UCSD-AML1 (cell line): Measurements from ENCODE around the gene SPOCK1.

Source experiments
- DNase-seq: peaks from one replicate; lab custom pipeline; 2025; ENCODE audit not compliant: unreplicated experiment; lab: John Stamatoyannopoulos, UW

Gene SPOCK1

GRCh38 chr5:137303509-137303908 lies 195.6 kb downstream of the SPOCK1 start:
- DNase-seq = no peak

DNA sequence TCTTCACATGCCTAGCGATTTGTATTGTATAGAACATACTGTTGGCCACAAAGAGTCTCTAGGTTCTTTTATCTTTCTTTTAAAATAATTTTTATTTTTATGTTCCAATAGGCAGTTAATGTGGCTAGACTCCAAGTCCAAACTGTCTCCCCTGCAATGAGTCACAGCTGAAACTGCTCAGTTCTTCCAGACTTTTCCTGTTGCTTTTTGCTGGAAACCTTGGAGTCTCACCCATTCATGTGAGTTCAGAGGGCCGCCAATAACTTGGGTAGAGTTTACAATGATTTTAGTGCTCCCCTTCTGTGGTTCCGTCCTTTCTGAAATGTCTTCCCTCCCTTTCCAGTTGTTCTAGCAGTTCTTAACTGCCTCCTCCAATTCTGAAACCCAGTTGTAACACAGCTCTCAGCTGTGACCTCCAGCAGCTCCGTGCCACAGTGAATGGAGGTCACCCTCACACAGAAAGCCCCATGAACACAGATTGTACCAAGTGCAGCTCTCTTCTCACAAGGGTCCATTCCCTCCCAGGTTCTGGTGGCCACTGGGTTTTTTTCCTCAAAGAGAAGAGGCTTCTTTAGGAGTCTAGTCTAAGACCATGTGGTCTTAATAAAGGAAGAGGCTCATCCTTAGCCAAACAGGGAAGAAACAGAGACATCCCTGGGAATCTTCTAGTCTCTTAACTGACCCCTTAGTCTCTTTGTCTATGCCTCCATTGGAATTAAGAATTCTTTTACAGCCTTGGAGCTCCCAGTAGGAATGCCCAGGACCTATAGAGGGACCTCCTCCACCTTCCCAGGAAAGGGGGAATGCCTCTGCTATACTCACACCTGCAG lies 198.5 kb downstream of the SPOCK1 start:
- no peak for DNase-seq

GRCh38 chr5:137296213-137296781 lies 202.8 kb downstream of the SPOCK1 start:
- no peak for DNase-seq

DNA sequence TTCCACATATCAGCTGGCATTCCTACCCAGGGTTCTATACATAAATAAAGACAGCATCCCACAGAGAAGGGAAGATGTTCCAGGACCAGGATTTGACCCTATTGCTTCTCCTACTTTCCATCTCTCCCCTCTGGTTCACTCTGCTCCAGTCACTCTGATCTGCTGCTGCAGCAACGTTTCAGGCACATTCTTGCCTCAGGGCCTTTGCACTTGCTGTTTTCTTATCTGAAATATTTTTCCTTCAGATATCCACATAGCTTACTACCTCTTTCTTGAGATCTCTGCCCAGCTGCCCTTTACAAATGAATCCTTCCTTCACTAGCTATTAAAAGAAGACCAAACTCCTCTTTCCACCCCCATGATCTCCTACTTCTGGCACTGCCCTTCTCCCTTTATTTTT lies 204.5 kb downstream of the SPOCK1 start:
- no peak for DNase-seq

GRCh38 chr5:137292461-137293027 lies 206.6 kb downstream of the SPOCK1 start:
- no peak for DNase-seq

DNA sequence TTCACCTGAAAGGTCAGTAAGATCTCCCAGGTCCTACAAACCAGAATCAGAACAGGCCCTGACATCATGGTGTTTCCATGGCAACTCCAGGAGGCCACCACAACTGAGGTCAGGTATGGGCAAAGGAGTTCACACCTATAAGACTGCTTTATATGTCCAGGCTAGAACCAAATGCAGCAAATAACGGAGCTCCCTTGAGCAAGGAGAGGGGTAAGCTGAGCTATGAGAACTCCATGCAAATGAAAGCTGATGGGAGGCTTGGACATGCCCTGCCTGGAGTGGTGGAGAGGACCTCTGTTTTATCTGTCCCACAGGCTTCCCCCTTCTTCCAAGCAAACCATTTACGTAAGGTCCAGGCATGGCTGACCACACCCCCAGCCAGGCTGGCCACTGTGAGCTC lies 207.7 kb downstream of the SPOCK1 start:
- no peak for DNase-seq

DNA sequence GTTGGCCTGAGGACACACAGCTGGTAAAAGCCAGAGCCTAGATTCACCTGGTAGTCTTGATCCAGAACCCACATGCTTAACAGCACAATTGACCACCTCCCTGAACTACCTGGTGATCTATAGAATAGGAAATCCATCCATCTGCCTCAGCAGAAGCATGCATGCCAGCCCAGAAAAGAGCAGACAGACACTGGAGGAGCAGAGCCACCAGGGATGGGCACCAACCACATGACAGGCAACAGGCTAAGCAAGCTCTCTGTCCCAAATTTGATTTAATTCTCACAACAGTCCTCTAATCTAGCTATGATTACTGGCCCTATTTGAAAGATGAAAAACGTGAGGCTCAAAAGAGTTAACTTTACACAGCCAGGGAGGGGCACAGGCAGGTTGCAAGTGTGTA lies 208.1 kb downstream of the SPOCK1 start:
- no peak for DNase-seq

GRCh38 chr5:137290373-137290772 lies 208.8 kb downstream of the SPOCK1 start:
- DNase-seq = no peak

GRCh38 chr5:137289856-137290255 lies 209.3 kb downstream of the SPOCK1 start:
- DNase-seq = no peak

DNA sequence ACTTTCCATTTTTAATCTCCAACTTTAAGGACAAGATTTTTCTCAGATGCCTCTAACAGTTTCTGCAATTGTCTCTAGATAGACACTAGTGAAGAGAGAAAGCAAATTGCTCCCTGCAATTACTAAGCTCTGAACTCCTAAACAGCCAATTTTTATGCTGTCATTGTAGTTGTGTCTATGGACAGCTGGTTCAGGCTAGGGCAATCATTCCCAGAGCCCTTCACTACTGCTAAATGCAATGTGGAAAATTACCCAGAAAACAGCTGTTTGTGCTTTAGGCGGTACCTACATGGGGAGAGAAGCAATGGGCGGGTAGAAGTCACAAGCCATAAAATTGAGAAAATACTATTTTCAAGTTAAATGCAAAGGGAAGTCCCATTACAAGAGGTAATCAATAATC lies 211.6 kb downstream of the SPOCK1 start:
- DNase-seq = no peak

DNA sequence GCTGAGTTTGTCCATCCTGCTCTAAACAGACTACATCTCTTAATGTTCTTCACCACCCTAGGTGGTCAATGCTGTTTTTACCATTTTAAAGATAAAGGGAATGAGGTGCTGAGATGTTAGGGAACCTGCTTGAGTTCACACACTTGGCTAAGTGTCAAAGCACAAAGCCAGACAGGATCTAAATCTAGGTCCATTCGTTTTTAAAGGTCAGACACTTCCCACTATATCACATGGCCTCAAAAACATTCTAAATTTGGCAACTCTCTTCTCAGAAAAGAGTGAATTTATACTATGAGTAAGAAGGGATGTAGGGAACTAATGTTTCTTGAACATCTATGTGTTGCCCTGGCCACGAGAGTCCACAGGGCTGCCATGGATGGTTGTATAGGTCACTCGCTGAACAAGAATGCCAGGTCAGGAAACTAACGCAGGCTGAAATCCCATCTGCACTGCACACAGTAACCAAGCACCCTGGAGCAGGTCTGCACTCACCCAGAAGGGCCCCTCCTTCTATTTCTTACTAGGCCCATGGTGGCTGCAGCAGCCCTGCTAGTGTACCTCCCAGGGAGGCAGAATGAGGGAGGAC lies 213.0 kb downstream of the SPOCK1 start:
- DNase-seq = no peak

DNA sequence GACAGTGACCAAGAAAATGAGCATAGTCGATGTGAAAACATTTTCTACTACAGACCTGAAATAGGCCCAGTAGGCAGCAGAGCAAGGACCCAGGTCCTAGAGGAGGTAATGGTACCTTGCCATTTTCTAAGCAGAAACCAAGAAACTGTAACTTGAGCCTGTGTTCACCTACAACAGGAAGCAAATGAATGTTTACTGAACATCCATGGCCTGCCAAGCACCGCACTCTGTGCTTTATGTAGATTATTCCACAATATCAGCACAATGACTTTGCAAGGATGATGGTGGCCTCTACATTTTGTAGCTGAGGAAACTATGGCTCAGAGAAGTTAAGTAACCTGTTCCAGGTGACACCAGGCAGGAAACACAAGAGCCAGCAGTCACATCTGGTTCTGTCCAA lies 215.3 kb downstream of the SPOCK1 start:
- no peak for DNase-seq

- DNase-seq = no peak
Observed at GRCh38 chr5:137282216-137282615, 216.9 kb downstream of the SPOCK1 start.

DNA sequence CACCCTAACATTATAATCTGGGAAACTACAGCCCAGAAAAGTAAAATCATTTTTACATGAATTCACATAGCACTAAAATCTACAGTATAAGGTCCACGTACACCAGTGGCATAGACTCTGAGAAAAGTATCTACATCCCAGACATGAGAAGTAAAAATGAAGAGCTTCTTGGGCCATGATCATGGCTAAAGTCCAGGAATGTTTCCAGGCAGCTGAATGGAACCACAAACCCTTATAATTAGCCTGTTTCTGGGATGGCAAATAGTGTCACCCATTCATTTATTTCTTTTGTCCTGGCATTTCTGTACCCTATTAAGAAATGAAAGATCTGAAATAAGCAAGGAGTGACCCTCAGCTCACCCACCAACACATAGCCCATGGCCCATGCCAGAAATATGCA lies 217.9 kb downstream of the SPOCK1 start:
- DNase-seq = no peak

GRCh38 chr5:137280656-137281055 lies 218.5 kb downstream of the SPOCK1 start:
- DNase-seq = no peak

DNA sequence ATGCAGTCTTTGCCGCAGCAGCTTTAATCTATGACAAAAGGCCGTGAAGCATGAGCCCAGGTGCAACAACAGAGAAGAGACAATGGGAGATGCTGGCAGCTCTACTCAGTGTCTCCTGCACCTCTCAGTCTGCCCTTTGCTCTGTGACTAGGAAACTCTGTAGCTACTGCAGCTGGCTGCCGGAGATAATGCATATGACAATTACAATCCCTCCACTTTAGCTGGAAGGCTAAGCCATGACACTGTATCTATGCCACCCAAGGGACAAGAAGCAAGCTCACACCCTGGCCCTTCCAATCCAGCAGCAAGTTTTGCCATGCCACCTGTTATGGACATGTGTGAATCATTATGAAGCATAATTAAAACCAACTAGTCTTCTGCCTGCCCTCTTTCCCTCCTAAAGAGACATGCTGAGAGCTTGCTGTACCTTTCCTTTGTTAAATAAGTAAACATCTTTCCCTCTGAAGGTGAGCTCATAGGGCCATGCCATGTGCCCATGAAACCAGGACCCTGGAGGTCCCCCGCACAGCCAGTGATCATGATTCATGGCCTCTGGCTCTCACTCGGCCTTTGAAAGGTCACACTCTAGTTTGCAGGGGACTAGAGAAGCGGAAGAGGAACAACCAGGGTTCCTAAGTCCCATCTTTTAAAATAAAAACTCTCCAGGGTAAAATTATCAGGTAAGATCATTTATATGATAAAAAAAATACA lies 219.4 kb downstream of the SPOCK1 start:
- no peak for DNase-seq

- no peak for DNase-seq
Observed at GRCh38 chr5:137278476-137278875, 220.7 kb downstream of the SPOCK1 start.

DNA sequence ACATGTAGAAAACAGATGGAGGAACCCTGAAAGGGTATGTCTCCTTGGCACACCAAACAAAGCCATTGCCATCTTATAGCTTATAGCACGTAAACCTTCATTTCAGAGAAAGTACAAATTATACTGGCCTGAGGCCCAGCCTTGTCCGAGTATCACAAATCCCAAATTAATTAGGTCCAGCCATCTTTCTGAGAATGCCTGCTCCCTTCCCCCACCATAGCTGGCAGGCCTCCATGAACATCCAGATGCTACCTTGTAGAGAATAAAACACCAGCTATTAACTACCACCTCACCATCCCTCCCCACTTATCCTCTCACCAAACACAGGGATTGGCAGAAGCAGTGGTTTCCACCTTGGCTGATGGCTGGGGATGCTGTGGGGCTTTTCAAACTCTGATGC lies 224.0 kb downstream of the SPOCK1 start:
- DNase-seq = no peak

DNA sequence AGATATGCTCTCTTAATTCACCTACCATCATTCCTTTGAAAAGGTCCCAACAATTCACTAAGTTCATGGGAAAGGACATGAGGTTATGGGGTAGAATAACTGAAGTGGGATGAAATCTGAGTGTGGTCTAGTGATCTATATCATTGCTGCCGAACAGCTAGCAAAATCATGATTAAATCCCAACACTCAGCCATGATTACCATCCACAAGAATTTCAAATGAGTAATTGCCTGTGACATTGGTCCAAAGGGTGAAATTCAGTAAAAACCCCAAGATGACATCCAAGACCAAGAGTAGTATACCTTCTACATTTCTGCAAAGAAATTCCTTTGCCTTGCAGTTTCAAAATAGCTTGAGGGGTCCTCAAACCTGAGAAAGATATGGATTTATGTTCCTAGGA lies 225.6 kb downstream of the SPOCK1 start:
- DNase-seq = no peak

DNA sequence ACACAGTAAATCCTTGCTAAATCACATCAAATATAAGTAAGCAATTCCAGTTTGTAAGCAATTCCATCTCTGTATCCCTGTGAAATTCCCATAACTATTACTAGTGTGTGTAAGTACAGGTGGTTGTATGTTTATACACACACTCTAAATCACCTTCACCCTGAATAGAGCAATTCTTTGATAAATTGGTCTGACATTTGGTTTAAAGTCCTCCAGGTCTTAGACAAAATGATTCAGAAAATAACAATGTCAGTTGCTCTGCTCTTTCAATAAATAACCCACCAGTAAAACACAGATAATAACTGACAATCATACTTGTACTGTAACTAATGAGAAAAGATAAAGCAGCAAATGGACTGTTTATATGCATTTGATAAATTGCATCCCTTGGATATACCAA lies 226.3 kb downstream of the SPOCK1 start:
- DNase-seq = no peak

DNA sequence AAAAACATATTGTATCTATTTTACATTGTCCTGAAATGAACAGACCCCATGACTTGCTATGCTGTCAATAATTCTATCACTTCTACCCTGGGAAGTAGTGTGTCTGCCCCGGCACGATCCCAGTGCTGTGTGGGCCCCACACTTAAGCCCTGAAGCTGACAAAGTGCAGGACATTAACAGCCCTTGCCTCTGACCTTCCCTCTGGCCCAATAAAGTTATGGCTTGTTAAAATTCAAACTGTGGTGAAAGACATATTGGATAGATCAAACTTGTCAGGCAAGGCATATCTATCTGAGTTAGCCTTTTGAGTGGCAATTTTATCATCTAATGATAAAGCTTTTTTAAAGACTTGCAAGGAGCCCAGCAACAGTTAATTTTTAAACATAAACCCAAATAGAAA lies 229.2 kb downstream of the SPOCK1 start:
- DNase-seq = no peak

GRCh38 chr5:137269274-137269673 lies 229.9 kb downstream of the SPOCK1 start:
- no peak for DNase-seq
